Activated CD8-positive, alpha-beta T cell treated with anti-CD3 and anti-CD28 coated beads for 36 hours (primary cell): ENCODE measurements around the gene LARP1B. TPM values are rescaled to one million over a fixed set of nuclear protein-coding genes. Genes with fewer than 3 reads are reported as not detected.

Experiments used
- total RNA-seq, 2 experiments: library from RNA; stranded (reverse); gene quantifications; one replicate each; pipeline ENCODE4 v1.2.3, GENCODE V29; 2021

Gene LARP1B
- total RNA-seq, 2 experiments from 2014 or later: 23.8 to 23.9 TPM

Other genes with a start within 250 kb of the LARP1B start
- gene PLK4, start 180.4 kb upstream of the LARP1B start, total RNA-seq: 10 to 100 TPM; 42.0 to 45.1 TPM
- 10 to 100 TPM; 12.5 to 14.2 TPM for gene MFSD8, start 96.1 kb upstream of the LARP1B start, total RNA-seq
- 10 to 100 TPM; 22.2 to 22.6 TPM for gene ABHD18, start 95.9 kb upstream of the LARP1B start, total RNA-seq
- gene PGRMC2, start 226.5 kb downstream of the LARP1B start, total RNA-seq: 10 to 100 TPM; 51.2 to 53.5 TPM